ENCODE measurements around the gene FSIP1.
A peak's percentile ranks its signal among the peaks of the same experiment; 100 is the strongest.

Gene FSIP1

DNA sequence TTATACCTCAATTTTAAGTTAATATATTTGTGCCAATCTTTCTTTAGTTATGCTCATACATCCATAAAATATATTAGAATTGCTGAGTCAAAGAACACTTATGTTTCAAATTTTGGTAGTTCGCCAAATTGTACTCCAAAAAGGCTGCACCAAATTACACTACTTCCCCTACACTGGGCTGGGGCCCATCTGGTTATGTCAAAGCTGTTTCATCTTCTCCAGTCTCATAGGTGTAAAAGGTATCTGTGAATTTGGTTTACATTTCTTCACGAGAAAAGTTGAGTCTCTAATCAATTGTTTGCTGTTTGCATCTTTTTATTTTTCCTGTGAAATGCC lies 706 bp downstream of the FSIP1 start:
- Histone ChIP-seq H3K36me3 (ENCODE audit: control insufficient read depth in 1 of 2, insufficient read depth in 2 of 2, low read length in 2 of 2) (no peaks in the 10 kb centered on the region), H3K4me1 (ENCODE audit: control insufficient read depth in 1 of 2, insufficient read depth in 2 of 2, low read length in 2 of 2) (peaks cover 9 to 24% of the 10 kb centered on the region in 2 donors), H3K27ac (ENCODE audit: low read length) (peak overlapping the region; percentile 25), H3K27me3 (ENCODE audit: low read depth, low read length) (no peaks in the 10 kb centered on the region), H3K4me3 (ENCODE audit: low read depth in 1 of 2, low read length in 2 of 2) (peak overlapping the region; percentile 83 to 88), H3K9me3 (ENCODE audit: control insufficient read depth in 1 of 2, low read length in 2 of 2) (no peaks in the 10 kb centered on the region)

DNA sequence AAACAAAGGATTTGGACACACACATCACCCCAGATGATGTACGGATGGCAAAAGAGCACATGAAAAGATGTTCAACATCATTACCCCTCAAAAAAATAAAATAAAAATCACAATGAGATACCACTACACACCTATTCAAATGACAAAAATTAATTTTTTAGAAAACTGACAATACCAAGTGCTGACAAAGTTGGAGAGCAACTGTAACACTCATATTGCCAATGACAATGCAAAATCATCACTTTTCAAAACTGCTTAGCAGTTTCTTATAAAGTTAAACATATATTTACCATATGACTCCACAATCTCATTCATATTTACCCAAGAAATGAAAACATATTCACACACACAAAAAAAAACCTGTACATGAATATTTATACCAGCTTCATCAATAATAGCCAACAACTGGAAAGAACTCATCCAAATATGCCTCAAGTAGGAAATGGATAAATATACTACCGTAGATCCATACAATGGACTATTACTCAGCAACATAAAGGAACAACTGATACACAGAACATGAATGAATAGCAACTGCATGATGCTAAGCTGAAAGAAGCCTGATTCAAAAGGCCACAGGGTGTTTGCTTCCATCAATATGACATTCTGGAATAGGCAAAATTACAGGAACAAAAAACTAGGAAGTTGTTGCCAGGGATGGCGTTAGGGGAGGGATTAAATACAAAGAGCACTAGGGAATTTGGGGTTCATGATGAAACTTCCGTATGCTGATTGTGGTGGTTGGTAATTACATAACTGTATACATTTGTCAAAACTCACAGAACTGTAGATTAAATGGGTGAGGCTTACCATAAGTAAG lies 1.3 kb downstream of the FSIP1 start:
- Histone ChIP-seq H3K27ac (ENCODE audit: low read length) (peak overlapping the region; percentile 25), H3K4me3 (ENCODE audit: low read depth in 1 of 2, low read length in 2 of 2) (no peak overlapping the region), H3K27me3 (ENCODE audit: low read depth, low read length) (no peaks in the 10 kb centered on the region), H3K36me3 (ENCODE audit: control insufficient read depth in 1 of 2, insufficient read depth in 2 of 2, low read length in 2 of 2) (no peaks in the 10 kb centered on the region), H3K9me3 (ENCODE audit: control insufficient read depth in 1 of 2, low read length in 2 of 2) (no peaks in the 10 kb centered on the region), H3K4me1 (ENCODE audit: control insufficient read depth in 1 of 2, insufficient read depth in 2 of 2, low read length in 2 of 2) (peaks cover 9 to 24% of the 10 kb centered on the region in 2 donors)

DNA sequence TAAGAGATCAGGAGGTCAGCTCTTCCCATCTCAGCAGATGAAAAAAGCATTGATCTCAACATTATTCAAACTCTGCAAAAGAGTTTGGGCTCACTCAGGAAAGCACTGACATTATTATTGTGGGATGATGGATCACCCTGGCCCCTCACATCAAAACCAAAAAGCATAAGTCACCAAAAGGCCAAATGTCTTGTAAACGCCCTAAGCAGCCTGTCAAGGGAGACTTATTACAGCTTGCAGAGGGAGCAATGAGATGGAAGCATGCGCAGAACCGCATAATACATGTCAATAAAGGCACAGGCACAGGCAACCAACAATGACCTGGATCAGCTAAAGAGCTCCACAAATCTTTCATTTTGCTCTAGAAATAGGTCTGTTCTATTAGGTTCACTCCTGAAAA lies 4.6 kb downstream of the FSIP1 start:
- Histone ChIP-seq H3K36me3 (ENCODE audit: control insufficient read depth in 1 of 2, insufficient read depth in 2 of 2, low read length in 2 of 2) (no peaks in the 10 kb centered on the region), H3K27ac (ENCODE audit: low read length) (no peak overlapping the region), H3K9me3 (ENCODE audit: control insufficient read depth in 1 of 2, low read length in 2 of 2) (no peaks in the 10 kb centered on the region), H3K4me1 (ENCODE audit: control insufficient read depth in 1 of 2, insufficient read depth in 2 of 2, low read length in 2 of 2) (peaks cover 0 to 5% of the 10 kb centered on the region in 2 donors), H3K4me3 (ENCODE audit: low read depth in 1 of 2, low read length in 2 of 2) (no peak overlapping the region), H3K27me3 (ENCODE audit: low read depth, low read length) (no peaks in the 10 kb centered on the region)

- Histone ChIP-seq H3K36me3 (ENCODE audit: control insufficient read depth in 1 of 2, insufficient read depth in 2 of 2, low read length in 2 of 2) (no peaks in the 10 kb centered on the region), H3K4me1 (ENCODE audit: control insufficient read depth in 1 of 2, insufficient read depth in 2 of 2, low read length in 2 of 2) (peaks cover 0 to 5% of the 10 kb centered on the region in 2 donors), H3K27me3 (ENCODE audit: low read depth, low read length) (no peaks in the 10 kb centered on the region), H3K27ac (ENCODE audit: low read length) (no peak overlapping the region), H3K9me3 (ENCODE audit: control insufficient read depth in 1 of 2, low read length in 2 of 2) (no peaks in the 10 kb centered on the region), H3K4me3 (ENCODE audit: low read depth in 1 of 2, low read length in 2 of 2) (no peak overlapping the region)
Observed at GRCh38 chr15:39777496-39777895, 5.1 kb downstream of the FSIP1 start.

DNA sequence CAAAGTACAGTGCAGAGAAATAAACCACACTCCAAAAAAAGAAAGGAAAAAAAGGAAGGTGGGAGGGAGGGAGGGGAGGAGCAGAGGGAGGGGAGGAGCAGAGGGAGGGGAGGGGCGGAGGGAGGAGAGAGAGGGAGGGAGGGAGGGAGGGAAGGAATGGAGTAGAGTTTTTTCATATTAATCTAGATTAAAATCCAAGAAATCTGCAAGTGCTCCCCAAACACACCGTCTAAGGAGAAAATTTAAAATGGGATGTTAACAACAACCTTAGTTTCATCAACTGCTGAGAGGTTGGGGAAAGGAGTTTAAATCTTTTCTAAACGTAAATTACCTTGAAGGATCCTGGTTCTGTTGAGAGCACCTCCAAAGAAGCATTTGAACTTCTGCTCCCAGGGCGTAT lies 6.6 kb downstream of the FSIP1 start:
- H3K27me3 ChIP-seq (ENCODE audit: low read depth, low read length), result no peaks in the 10 kb centered on the region
- peaks cover under 1 to 6% of the 10 kb centered on the region in 2 donors for H3K4me1 ChIP-seq (ENCODE audit: control insufficient read depth in 1 of 2, insufficient read depth in 2 of 2, low read length in 2 of 2)
- H3K36me3 ChIP-seq (ENCODE audit: control insufficient read depth in 1 of 2, insufficient read depth in 2 of 2, low read length in 2 of 2), result no peaks in the 10 kb centered on the region
- H3K4me3 ChIP-seq (ENCODE audit: low read depth in 1 of 2, low read length in 2 of 2), result no peak overlapping the region
- no peak overlapping the region for H3K27ac ChIP-seq (ENCODE audit: low read length)
- no peaks in the 10 kb centered on the region for H3K9me3 ChIP-seq (ENCODE audit: control insufficient read depth in 1 of 2, low read length in 2 of 2)

DNA sequence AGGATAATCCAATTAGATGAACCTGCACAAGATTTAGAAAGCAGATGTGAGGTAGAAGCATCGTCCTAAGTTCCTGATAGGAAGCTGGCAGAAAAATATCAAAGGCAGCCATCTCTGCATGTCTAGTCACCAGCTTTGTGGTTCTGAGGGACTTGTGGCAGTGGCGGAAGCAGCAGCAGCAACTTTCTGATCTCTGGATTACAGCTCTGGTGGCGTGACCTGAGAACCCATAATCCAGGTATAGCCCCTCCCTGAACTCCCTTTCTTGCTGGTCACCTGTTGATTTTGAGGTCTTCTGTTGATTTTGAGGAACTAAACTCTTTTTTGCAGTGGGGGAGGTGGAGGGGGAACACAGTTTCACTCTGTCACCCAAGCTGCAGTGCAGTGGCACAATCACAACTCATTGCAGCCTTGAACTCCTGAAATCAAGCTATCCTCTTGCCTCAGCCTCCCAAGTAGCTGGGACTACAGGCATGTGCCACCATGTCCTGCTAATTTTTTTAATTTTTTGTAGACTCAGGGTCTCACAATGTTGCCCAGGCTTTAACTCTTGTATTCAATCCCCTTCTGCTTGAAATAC lies 7.9 kb downstream of the FSIP1 start:
- no peak overlapping the region for H3K27ac ChIP-seq (ENCODE audit: low read length)
- no peaks in the 10 kb centered on the region for H3K27me3 ChIP-seq (ENCODE audit: low read depth, low read length)
- no peaks in the 10 kb centered on the region for H3K9me3 ChIP-seq (ENCODE audit: control insufficient read depth in 1 of 2, low read length in 2 of 2)
- peaks cover 4 to 8% of the 10 kb centered on the region in 2 donors for H3K4me1 ChIP-seq (ENCODE audit: control insufficient read depth in 1 of 2, insufficient read depth in 2 of 2, low read length in 2 of 2)
- H3K4me3 ChIP-seq (ENCODE audit: low read depth in 1 of 2, low read length in 2 of 2), result no peak overlapping the region
- no peaks in the 10 kb centered on the region for H3K36me3 ChIP-seq (ENCODE audit: control insufficient read depth in 1 of 2, insufficient read depth in 2 of 2, low read length in 2 of 2)

DNA sequence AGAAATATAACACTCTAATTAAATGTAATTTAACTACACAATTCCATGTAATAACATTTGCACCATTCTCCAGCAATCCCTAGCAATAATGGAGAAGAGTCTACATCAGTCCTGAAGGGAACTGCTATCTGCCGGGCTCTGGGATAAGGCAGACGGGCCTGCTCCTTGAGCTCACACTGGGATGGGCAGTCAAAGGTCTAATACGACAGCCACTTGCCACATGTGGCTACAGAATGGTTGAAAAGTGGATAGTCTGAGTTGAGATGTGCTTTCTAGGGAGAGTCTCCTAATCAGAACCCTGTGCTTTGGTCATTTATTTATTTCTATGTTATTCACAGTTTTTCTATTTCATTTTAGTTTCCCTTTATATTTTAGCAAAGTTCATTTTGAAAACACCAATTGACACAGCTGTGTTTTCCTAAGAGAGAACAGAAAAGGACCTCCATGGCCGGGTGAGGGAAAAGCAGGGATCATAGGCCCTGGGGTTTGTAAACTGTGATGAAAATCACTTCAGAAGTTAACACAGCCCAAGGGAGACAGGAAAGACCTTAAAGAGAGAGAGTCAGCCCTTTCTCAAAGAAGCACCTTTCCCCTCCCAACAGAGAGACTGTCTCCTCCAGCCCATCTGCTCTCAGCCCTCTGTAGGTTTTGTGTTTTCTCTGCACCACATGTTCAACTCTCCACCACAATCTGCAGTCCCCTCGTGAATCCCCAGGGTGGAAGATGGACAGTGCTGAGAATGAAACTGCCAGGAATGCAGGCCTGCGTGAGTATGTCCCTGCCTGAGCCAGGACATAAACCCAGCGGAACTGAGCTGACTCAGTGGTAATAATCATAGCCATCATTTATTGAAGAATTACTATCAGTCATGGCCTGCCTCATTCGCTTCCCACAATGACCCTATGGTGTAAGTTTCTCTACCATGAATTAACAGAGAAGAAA lies 11.6 kb downstream of the FSIP1 start:
- Histone ChIP-seq H3K9me3 (ENCODE audit: control insufficient read depth in 1 of 2, low read length in 2 of 2) (no peaks in the 10 kb centered on the region), H3K4me3 (ENCODE audit: low read depth in 1 of 2, low read length in 2 of 2) (peak overlapping the region in 1 of 2 donors; percentile 18), H3K27me3 (ENCODE audit: low read depth, low read length) (no peaks in the 10 kb centered on the region), H3K36me3 (ENCODE audit: control insufficient read depth in 1 of 2, insufficient read depth in 2 of 2, low read length in 2 of 2) (no peaks in the 10 kb centered on the region), H3K4me1 (ENCODE audit: control insufficient read depth in 1 of 2, insufficient read depth in 2 of 2, low read length in 2 of 2) (peaks cover 4 to 8% of the 10 kb centered on the region in 2 donors), H3K27ac (ENCODE audit: low read length) (peak overlapping the region; percentile 67)

DNA sequence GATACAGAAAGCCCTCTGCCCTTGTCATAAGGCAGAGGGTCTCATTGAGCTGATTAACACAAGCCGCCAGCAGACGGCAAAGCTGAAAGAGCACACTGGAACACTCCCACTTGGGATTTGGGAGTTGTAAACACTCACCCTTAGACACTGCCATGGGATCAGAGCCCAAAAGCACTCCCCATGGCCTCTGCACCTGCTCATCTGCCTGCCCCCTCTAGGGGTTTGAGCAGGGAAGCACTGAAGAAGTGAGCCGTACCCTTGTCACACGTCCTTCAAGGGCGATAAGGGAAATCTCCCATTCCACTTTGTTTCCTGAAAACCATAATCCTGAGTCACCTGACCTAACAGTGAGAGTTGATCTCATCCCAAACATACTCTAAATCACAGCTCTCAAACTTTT lies 14.7 kb downstream of the FSIP1 start:
- Histone ChIP-seq H3K27me3 (ENCODE audit: low read depth, low read length) (no peaks in the 10 kb centered on the region), H3K27ac (ENCODE audit: low read length) (no peak overlapping the region), H3K4me1 (ENCODE audit: control insufficient read depth in 1 of 2, insufficient read depth in 2 of 2, low read length in 2 of 2) (peaks cover 4 to 8% of the 10 kb centered on the region in 2 donors), H3K9me3 (ENCODE audit: control insufficient read depth in 1 of 2, low read length in 2 of 2) (no peaks in the 10 kb centered on the region), H3K4me3 (ENCODE audit: low read depth in 1 of 2, low read length in 2 of 2) (no peak overlapping the region), H3K36me3 (ENCODE audit: control insufficient read depth in 1 of 2, insufficient read depth in 2 of 2, low read length in 2 of 2) (no peaks in the 10 kb centered on the region)

DNA sequence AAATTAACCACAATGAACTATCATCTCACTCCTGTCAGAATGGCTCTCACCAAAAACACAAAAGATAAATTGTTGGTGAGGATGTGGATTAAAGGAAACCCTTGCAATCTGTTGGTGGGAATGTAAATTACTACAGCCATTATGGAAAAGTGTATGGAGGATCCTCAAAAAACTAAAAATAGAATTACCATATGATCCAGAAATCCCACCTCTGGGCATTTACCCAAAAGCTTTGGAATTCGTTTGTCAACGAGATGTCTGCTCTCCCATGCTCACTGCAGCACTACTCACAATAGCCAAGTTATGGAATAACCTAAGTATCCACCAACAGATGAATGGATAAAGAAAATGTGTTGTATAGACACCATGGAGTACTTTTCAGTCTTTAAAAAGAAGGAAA lies 21.6 kb downstream of the FSIP1 start:
- H3K4me3 ChIP-seq (ENCODE audit: low read depth in 1 of 2, low read length in 2 of 2), result no peak overlapping the region
- no peaks in the 10 kb centered on the region for H3K4me1 ChIP-seq (ENCODE audit: control insufficient read depth in 1 of 2, insufficient read depth in 2 of 2, low read length in 2 of 2)
- no peaks in the 10 kb centered on the region for H3K36me3 ChIP-seq (ENCODE audit: control insufficient read depth in 1 of 2, insufficient read depth in 2 of 2, low read length in 2 of 2)
- no peaks in the 10 kb centered on the region for H3K27me3 ChIP-seq (ENCODE audit: low read depth, low read length)
- H3K9me3 ChIP-seq (ENCODE audit: control insufficient read depth in 1 of 2, low read length in 2 of 2), result peaks cover 0 to 9% of the 10 kb centered on the region in 2 donors
- no peak overlapping the region for H3K27ac ChIP-seq (ENCODE audit: low read length)

DNA sequence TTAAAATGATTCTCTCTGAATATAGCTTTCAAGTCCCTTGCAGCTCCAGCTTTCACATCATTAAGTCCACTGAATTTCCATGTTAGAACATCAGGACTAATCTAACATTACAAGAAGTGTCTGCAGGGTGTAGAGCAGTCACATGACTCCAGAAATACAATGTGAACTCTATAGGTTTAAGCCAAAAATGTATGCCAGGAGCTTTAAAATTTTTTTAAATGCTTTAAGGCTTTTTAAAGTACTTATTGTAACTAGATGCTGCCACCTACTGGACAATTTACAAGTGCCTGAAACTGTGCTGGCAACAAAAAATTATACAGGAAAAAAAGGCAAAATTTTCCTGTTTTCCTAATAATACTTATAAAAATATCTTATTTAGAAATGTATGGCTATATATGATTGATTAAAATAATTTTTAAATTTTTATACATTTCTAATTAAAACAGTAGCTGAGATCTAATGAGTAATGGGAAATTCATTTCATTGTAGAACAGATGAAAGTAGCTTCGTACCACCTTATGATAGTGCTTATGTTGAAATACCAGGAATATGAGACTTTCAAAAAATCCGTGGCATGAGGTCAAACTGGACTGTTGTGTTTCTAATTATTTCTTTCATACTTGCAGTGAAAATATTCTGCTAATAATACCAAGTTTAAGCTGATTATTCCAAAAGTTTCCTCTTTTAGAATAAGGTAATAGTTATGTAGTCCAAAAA lies 25.7 kb downstream of the FSIP1 start:
- Histone ChIP-seq H3K4me1 (ENCODE audit: control insufficient read depth in 1 of 2, insufficient read depth in 2 of 2, low read length in 2 of 2) (no peaks in the 10 kb centered on the region), H3K36me3 (ENCODE audit: control insufficient read depth in 1 of 2, insufficient read depth in 2 of 2, low read length in 2 of 2) (no peaks in the 10 kb centered on the region), H3K27ac (ENCODE audit: low read length) (no peak overlapping the region), H3K4me3 (ENCODE audit: low read depth in 1 of 2, low read length in 2 of 2) (no peak overlapping the region), H3K9me3 (ENCODE audit: control insufficient read depth in 1 of 2, low read length in 2 of 2) (peaks cover 0 to 2% of the 10 kb centered on the region in 2 donors), H3K27me3 (ENCODE audit: low read depth, low read length) (no peaks in the 10 kb centered on the region)

- Histone ChIP-seq H3K4me1 (ENCODE audit: control insufficient read depth in 1 of 2, insufficient read depth in 2 of 2, low read length in 2 of 2) (peaks cover 0 to 7% of the 10 kb centered on the region in 2 donors), H3K4me3 (ENCODE audit: low read depth in 1 of 2, low read length in 2 of 2) (no peak overlapping the region), H3K9me3 (ENCODE audit: control insufficient read depth in 1 of 2, low read length in 2 of 2) (no peaks in the 10 kb centered on the region), H3K27me3 (ENCODE audit: low read depth, low read length) (no peaks in the 10 kb centered on the region), H3K36me3 (ENCODE audit: control insufficient read depth in 1 of 2, insufficient read depth in 2 of 2, low read length in 2 of 2) (no peaks in the 10 kb centered on the region), H3K27ac (ENCODE audit: low read length) (no peak overlapping the region)
Observed at GRCh38 chr15:39752991-39753390, 29.6 kb downstream of the FSIP1 start.
